Left ventricle myocardium inferior (tissue), 1 donor: Measurements from ENCODE around the gene DRAP1. TPM values are rescaled to one million over a fixed set of nuclear protein-coding genes. Genes with fewer than 3 reads are reported as not detected.

Experiments used
- DNase-seq: peaks from one replicate; pipeline ENCODE4 v3.0.0-alpha.2; 2020
- H3K27ac ChIP-seq: fragments of 200-600 bp; replicated peaks from 2 replicates; pipeline ENCODE4 v1.8.0; 2021
- H3K27me3 ChIP-seq: fragments of 200-600 bp; 2 replicates; pipeline ENCODE4 v1.8.0; 2021; ENCODE audit warnings: low read depth
- H3K36me3 ChIP-seq: fragments of 200-600 bp; 2 replicates; pipeline ENCODE4 v1.8.0; 2021
- H3K4me1 ChIP-seq: fragments of 200-600 bp; 2 replicates; pipeline ENCODE4 v1.8.0; 2021
- H3K4me3 ChIP-seq: fragments of 200-600 bp; 2 replicates; pipeline ENCODE4 v1.8.0; 2021; ENCODE audit warnings: mild to moderate bottlenecking, moderate library complexity
- H3K9me3 ChIP-seq: fragments of 200-600 bp; replicated peaks from 2 replicates; pipeline ENCODE4 v1.8.0; 2021
- CTCF ChIP-seq: fragments of 200-600 bp; IDR thresholded peaks from 2 replicates; pipeline ENCODE4 v1.8.0; 2021; ENCODE audit warnings: antibody characterized with exemption, mild to moderate bottlenecking, borderline replicate concordance
- intact Hi-C: fragments of 100-400 bp; cut with micrococcal nuclease; formaldehyde crosslinking; loops from one replicate; pipeline ENCODE4 v1.11.0; 2022
- long read RNA-seq: library from polyadenylated mRNA; unstranded; transcript quantifications from one replicate; pipeline ENCODE4 v2.0.0, GENCODE V29; 2021
- total RNA-seq: library from RNA; stranded (reverse); fragmentation: NEBNext Ultra II Directional; extraction: Animal tissue kit (Norgen Biotek cat#: 25700); gene quantifications from one replicate; pipeline ENCODE4 v1.2.1, GENCODE V29; 2021
- donor health status: DM: no; HTN: yes; CAD: no; lungs with severe emphysema.

Gene DRAP1
- 94.7 TPM for total RNA-seq
- long read RNA-seq, transcript DRAP1-201 (7 exons, 989 nt) = major isoform, 98 of 111 reads
- long read RNA-seq, transcript DRAP1-209 (4 exons, 453 nt) = minor isoform, 7 of 111 reads
- long read RNA-seq, partial matches to known transcripts = 2 of 111 reads
- long read RNA-seq, other reads (novel, unspliced or antisense) = 4 of 111 reads

- Histone ChIP-seq H3K27ac (peak within 1 kb of the TSS; percentile 99), H3K36me3 (peaks cover 32% of the 10 kb centered on the region), H3K4me1 (peaks cover 63% of the 10 kb centered on the region), H3K27me3 (no peaks in the 10 kb centered on the region), H3K4me3 (peak within 1 kb of the TSS; percentile 100), H3K9me3 (no peaks in the 10 kb centered on the region)
- TF ChIP-seq CTCF = no peak
- intact Hi-C loops = no loop called here
- DNase-seq = peak; percentile 99
Observed at GRCh38 chr11:65919141-65919572, at the start of gene DRAP1. Gene DRAP1 (plus strand): TSS chr11:65919426. CDS start chr11:65919502, 76 bp downstream.

- Histone ChIP-seq H3K4me3 (no peak overlapping the region), H3K27me3 (no peaks in the 10 kb centered on the region), H3K4me1 (peaks cover 54% of the 10 kb centered on the region), H3K9me3 (no peaks in the 10 kb centered on the region), H3K36me3 (peaks cover 46% of the 10 kb centered on the region), H3K27ac (peak overlapping the region; percentile 98)
- intact Hi-C loops = no loop called here
- peak; percentile 15 for DNase-seq
- no peak for TF ChIP-seq CTCF
Observed at GRCh38 chr11:65869643-65870306, 49.5 kb upstream of the DRAP1 start.

- peak; percentile 12 for DNase-seq
- H3K4me1 ChIP-seq = peaks cover 54% of the 10 kb centered on the region
- no peak for TF ChIP-seq CTCF
Observed at GRCh38 chr11:65870307-65870658, 48.9 kb upstream of the DRAP1 start.

GRCh38 chr11:65870706-65871681 is 48.2 kb upstream of the DRAP1 start:
- Histone ChIP-seq H3K4me1 (peaks cover 54% of the 10 kb centered on the region), H3K9me3 (no peaks in the 10 kb centered on the region), H3K36me3 (peaks cover 34% of the 10 kb centered on the region), H3K27ac (peak overlapping the region; percentile 98), H3K27me3 (no peaks in the 10 kb centered on the region), H3K4me3 (peak overlapping the region; percentile 76)
- DNase-seq = peak; percentile 72
- intact Hi-C loops = no loop called here
- TF ChIP-seq CTCF = no peak

More at GRCh38 chr11:65870307-65870658, 48.9 kb upstream of the DRAP1 start:
- no peaks in the 10 kb centered on the region for H3K9me3 ChIP-seq
- intact Hi-C loops = no loop called here
- peak overlapping the region; percentile 98 for H3K27ac ChIP-seq
- no peaks in the 10 kb centered on the region for H3K27me3 ChIP-seq
- peak overlapping the region; percentile 76 for H3K4me3 ChIP-seq
- peaks cover 41% of the 10 kb centered on the region for H3K36me3 ChIP-seq

GRCh38 chr11:65871811-65872548 is 47.2 kb upstream of the DRAP1 start:
- H3K9me3 ChIP-seq = no peaks in the 10 kb centered on the region
- no peaks in the 10 kb centered on the region for H3K27me3 ChIP-seq
- intact Hi-C loops = no loop called here
- peak; percentile 34 for TF ChIP-seq CTCF
- H3K4me3 ChIP-seq = peak overlapping the region; percentile 76
- peak overlapping the region; percentile 98 for H3K27ac ChIP-seq
- peaks cover 54% of the 10 kb centered on the region for H3K4me1 ChIP-seq
- DNase-seq = peak; percentile 48
- H3K36me3 ChIP-seq = peaks cover 24% of the 10 kb centered on the region
